C4-2B (cell line): ENCODE data around the gene DAP.

Experiments used
- CTCF ChIP-seq: fragments of 450-650 bp; conservative IDR thresholded peaks from 2 replicates; pipeline ENCODE4 v1.5.1; 2017; ENCODE audit warnings: mild to moderate bottlenecking
- ZFX ChIP-seq: fragments of 450-650 bp; IDR thresholded peaks from 2 replicates; pipeline ENCODE4 v1.6.1; 2017

DNA sequence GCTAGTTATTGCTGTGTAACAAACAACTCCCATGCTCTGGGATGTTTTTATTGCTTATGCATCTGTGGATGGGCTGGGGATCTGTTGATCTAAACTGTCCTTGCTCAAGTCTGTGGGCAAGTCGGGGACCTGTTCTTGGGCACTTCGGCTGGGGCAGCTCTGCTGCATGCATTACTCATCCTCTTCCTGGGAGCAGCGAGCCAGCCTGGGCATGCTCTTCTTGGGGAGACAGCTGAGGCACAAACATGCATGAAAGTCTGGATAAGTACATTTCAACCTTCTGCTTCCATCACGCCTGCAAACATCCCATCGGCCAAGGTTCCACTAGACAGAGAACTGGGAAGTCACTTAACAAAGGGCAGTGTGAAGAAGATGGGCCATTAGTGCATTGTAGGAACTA is 130.9 kb downstream of the DAP start:
- TF ChIP-seq CTCF: no peak
- TF ChIP-seq ZFX: no peak
